DND-41 (cell line): ENCODE measurements around the gene FAR2.
A peak's percentile ranks its signal among the peaks of the same experiment; 100 is the strongest.

Experiments
- ATAC-seq: fragments of 200-7000 bp; cut with Tn5 transposase; 3 replicates; pipeline ENCODE4 v1.9.1; 2021; ENCODE audit warnings: low read depth; ENCODE audit not compliant: insufficient read depth
- DNase-seq: peaks from one replicate; pipeline ENCODE4 v3.0.0-alpha.2; 2020
- H2AFZ ChIP-seq: 2 replicates; pipeline ENCODE4 v1.6.0; 2012; ENCODE audit warnings: low read depth, low read length
- H3K27ac ChIP-seq: 2 replicates; pipeline ENCODE4 v1.5.1; 2012; ENCODE audit warnings: low read length, inconsistent platforms
- H3K27me3 ChIP-seq: fragments of 200-600 bp; sonication (generic); 2 replicates; pipeline ENCODE4 v1.6.0; 2012; ENCODE audit warnings: low read length, mild to moderate bottlenecking, inconsistent platforms; ENCODE audit not compliant: insufficient read depth, poor library complexity
- H3K36me3 ChIP-seq: 2 replicates; pipeline ENCODE4 v1.5.1; 2012; ENCODE audit warnings: low read length, inconsistent platforms; ENCODE audit not compliant: insufficient read depth
- H3K4me1 ChIP-seq: 2 replicates; pipeline ENCODE4 v1.5.1; 2012; ENCODE audit warnings: mild to moderate bottlenecking, low read length; ENCODE audit not compliant: insufficient read depth
- H3K4me2 ChIP-seq: 2 replicates; pipeline ENCODE4 v1.6.0; 2012; ENCODE audit warnings: mild to moderate bottlenecking, moderate library complexity, low read length, inconsistent platforms; ENCODE audit not compliant: insufficient read depth
- H3K4me3 ChIP-seq, 2 experiments: fragments of 200-600 bp in 1 of 2; shearing (Covaris generic) in 1 of 2; 2 replicates each; pipeline ENCODE4 v1.5.1; 2012 to 2016; ENCODE audit warnings: inconsistent platforms in 2 of 2, low read length in 2 of 2, mild to moderate bottlenecking in 2 of 2, low read depth in 1 of 2, moderate library complexity in 1 of 2
- H3K79me2 ChIP-seq: 2 replicates; pipeline ENCODE4 v1.6.0; 2012; ENCODE audit warnings: low read length, inconsistent platforms; ENCODE audit not compliant: insufficient read depth
- H3K9ac ChIP-seq: 2 replicates; pipeline ENCODE4 v1.6.0; 2012; ENCODE audit warnings: low read depth, mild to moderate bottlenecking, inconsistent platforms, low read length, moderate library complexity
- H3K9me3 ChIP-seq: 2 replicates; pipeline ENCODE4 v1.5.1; 2012; ENCODE audit warnings: low read length, moderate library complexity, mild to moderate bottlenecking, inconsistent platforms; ENCODE audit not compliant: insufficient read depth, severe bottlenecking
- H4K20me1 ChIP-seq: 2 replicates; pipeline ENCODE4 v1.6.0; 2012; ENCODE audit warnings: low read length; ENCODE audit not compliant: insufficient read depth
- EZH2 ChIP-seq: IDR thresholded peaks from 3 replicates; pipeline ENCODE4 v1.6.1; 2012; ENCODE audit warnings: borderline replicate concordance, low read depth, mild to moderate bottlenecking, moderate library complexity, low read length, inconsistent platforms; ENCODE audit not compliant: severe bottlenecking
- TF ChIP-seq, protein P1 (sequence below): IDR thresholded peaks from 2 replicates; pipeline ENCODE4 v1.5.1; 2012; ENCODE audit warnings: borderline replicate concordance, low read length, moderate library complexity, mild to moderate bottlenecking; ENCODE audit not compliant: poor library complexity, severe bottlenecking; ENCODE audit errors: extremely low read depth

Gene FAR2

DNA sequence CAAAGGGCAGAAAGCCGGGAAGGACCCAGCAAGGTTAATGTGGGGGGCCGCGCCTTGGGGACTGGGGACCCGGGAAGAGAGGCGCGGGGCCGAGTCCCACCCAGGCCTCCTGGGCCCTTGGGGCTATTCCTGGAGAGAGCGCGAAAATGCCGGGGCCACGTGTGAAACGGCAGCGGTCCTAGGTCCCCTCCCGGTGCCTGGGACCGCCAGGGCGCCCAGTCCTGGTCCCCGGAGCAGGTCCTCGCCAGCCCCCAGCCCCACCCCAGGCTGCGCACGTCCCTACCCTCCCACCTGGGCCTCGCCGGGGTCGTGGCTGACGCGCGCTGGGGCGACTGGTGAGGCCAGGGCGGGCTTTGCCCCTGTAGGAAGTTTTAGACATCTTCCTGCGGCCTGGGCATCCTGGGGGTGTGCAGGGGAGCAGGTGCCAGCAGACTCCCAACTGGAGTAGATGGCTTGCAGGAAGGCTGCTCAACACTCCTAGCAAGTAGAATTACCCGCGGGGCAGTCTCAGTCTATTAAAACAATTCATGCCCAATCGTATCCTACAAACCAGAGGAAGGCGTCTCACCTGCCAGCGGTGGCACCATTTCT is 708 bp downstream of the FAR2 start:
- ATAC-seq = peak; percentile 29

GRCh38 chr12:29150462-29150861 is 1.4 kb downstream of the FAR2 start:
- Histone ChIP-seq H2AFZ (peak overlapping the region; percentile 99), H3K9me3 (no peaks in the 10 kb centered on the region), H3K4me3 (peak overlapping the region in 1 of 2 experiments; percentile 77; a peak in 2 of 4 replicates), H3K4me2 (peak overlapping the region; percentile 85), H4K20me1 (no peaks in the 10 kb centered on the region), H3K27me3 (no peaks in the 10 kb centered on the region), H3K9ac (no peak overlapping the region; the same call in 1 of the 2 replicates), H3K27ac (no peak overlapping the region), H3K4me1 (peaks cover 60% of the 10 kb centered on the region), H3K79me2 (peaks cover 23% of the 10 kb centered on the region), H3K36me3 (no peaks in the 10 kb centered on the region)
- DNase-seq (no peak), ATAC-seq (no peak)
- TF ChIP-seq, protein P1, sequence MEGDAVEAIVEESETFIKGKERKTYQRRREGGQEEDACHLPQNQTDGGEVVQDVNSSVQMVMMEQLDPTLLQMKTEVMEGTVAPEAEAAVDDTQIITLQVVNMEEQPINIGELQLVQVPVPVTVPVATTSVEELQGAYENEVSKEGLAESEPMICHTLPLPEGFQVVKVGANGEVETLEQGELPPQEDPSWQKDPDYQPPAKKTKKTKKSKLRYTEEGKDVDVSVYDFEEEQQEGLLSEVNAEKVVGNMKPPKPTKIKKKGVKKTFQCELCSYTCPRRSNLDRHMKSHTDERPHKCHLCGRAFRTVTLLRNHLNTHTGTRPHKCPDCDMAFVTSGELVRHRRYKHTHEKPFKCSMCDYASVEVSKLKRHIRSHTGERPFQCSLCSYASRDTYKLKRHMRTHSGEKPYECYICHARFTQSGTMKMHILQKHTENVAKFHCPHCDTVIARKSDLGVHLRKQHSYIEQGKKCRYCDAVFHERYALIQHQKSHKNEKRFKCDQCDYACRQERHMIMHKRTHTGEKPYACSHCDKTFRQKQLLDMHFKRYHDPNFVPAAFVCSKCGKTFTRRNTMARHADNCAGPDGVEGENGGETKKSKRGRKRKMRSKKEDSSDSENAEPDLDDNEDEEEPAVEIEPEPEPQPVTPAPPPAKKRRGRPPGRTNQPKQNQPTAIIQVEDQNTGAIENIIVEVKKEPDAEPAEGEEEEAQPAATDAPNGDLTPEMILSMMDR = no peak
- no peak for TF ChIP-seq EZH2

More for the DNA sequence above, 708 bp downstream of the FAR2 start:
- peaks cover 54% of the 10 kb centered on the region for H3K4me1 ChIP-seq
- H3K4me2 ChIP-seq = peak overlapping the region; percentile 85
- H3K9me3 ChIP-seq = no peaks in the 10 kb centered on the region
- peak overlapping the region; percentile 90 for H3K27ac ChIP-seq
- peak overlapping the region; percentile 77 to 92 for H3K4me3 ChIP-seq
- peak; percentile 47 for DNase-seq
- H3K36me3 ChIP-seq = no peaks in the 10 kb centered on the region
- H2AFZ ChIP-seq = peak overlapping the region; percentile 99
- H3K9ac ChIP-seq = peak overlapping the region; percentile 94
- peaks cover 20% of the 10 kb centered on the region for H3K79me2 ChIP-seq
- H3K27me3 ChIP-seq = no peaks in the 10 kb centered on the region
- TF ChIP-seq, protein P1 = no peak
- no peak for TF ChIP-seq EZH2
- no peaks in the 10 kb centered on the region for H4K20me1 ChIP-seq

GRCh38 chr12:29152223-29152868 is 3.3 kb downstream of the FAR2 start:
- Histone ChIP-seq H3K9ac (no peak overlapping the region), H3K79me2 (peaks cover 23% of the 10 kb centered on the region), H2AFZ (no peak overlapping the region), H3K27ac (no peak overlapping the region), H3K36me3 (no peaks in the 10 kb centered on the region), H3K4me1 (peaks cover 60% of the 10 kb centered on the region), H3K4me3 (no peak overlapping the region), H3K9me3 (no peaks in the 10 kb centered on the region), H3K4me2 (no peak overlapping the region), H3K27me3 (no peaks in the 10 kb centered on the region), H4K20me1 (no peaks in the 10 kb centered on the region)
- no peak for TF ChIP-seq EZH2
- TF ChIP-seq, protein P1 = no peak
- ATAC-seq (no peak), DNase-seq (no peak)
